SK-N-SH (cell line): ENCODE results near the gene SMYD3.

Experiments
- FOXM1 ChIP-seq: IDR thresholded peaks from 2 replicates; pipeline ENCODE4 v1.4.0; 2012; ENCODE audit warnings: low read depth, mild to moderate bottlenecking
- POLR2AphosphoS5 ChIP-seq: IDR thresholded peaks from 2 replicates; pipeline ENCODE4 v1.6.1; 2012; ENCODE audit warnings: low read depth, low read length
- RFX5 ChIP-seq: IDR thresholded peaks from 2 replicates; pipeline ENCODE4 v1.6.1; 2012; ENCODE audit warnings: mild to moderate bottlenecking, improper control_type of control experiment, low read length
- RXRA ChIP-seq: IDR thresholded peaks from 2 replicates; pipeline ENCODE4 v1.4.0; 2012; ENCODE audit warnings: low read depth, mild to moderate bottlenecking, borderline replicate concordance
- TAF1 ChIP-seq: IDR thresholded peaks from 2 replicates; pipeline ENCODE4 v1.6.1; 2012; ENCODE audit warnings: low read depth, mild to moderate bottlenecking, low read length, moderate library complexity, borderline replicate concordance
- TCF12 ChIP-seq: IDR thresholded peaks from 2 replicates; pipeline ENCODE4 v1.4.0; 2012
- TF ChIP-seq, protein P1 (sequence below): fragments of 200-600 bp; sonication (generic); IDR thresholded peaks from 2 replicates; pipeline ENCODE4 v1.6.1; 2017; ENCODE audit warnings: antibody characterized with exemption, mild to moderate bottlenecking, moderate library complexity
- TF ChIP-seq, protein P2 (sequence below): IDR thresholded peaks from 2 replicates; pipeline ENCODE4 v1.6.1; 2012; ENCODE audit warnings: mild to moderate bottlenecking, low read depth, low read length, moderate library complexity
- TF ChIP-seq, protein P3 (sequence below): fragments of 150-350 bp; IDR thresholded peaks from 2 replicates; pipeline ENCODE4 v1.6.1; 2017; ENCODE audit warnings: antibody characterized with exemption, low read length, low read depth, borderline replicate concordance
- TF ChIP-seq, protein P4 (sequence below): fragments of 150-350 bp; IDR thresholded peaks from 2 replicates; pipeline ENCODE4 v1.6.1; 2016; ENCODE audit warnings: mild to moderate bottlenecking, low read depth, low read length

DNA sequence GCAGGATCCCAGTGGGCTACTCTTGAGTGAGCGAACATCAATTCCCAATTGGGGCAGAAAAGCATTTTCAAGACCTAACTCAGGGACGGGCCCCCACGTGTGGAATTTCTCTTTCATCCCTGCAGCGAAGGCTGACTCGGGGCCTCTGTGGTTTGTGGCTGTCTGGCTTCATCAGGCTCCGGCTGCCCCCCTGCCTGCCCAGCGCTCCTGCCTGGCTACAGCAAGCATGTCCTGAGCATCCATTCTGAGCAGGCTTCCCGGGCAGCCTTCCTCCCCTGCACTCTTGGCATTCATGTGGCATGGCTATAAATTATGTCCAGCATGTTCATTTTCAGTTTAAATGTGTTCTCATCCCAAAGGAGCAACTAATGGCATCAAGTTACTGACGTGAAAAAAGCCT is 764.2 kb downstream of the SMYD3 start:
- TF ChIP-seq, protein P1, sequence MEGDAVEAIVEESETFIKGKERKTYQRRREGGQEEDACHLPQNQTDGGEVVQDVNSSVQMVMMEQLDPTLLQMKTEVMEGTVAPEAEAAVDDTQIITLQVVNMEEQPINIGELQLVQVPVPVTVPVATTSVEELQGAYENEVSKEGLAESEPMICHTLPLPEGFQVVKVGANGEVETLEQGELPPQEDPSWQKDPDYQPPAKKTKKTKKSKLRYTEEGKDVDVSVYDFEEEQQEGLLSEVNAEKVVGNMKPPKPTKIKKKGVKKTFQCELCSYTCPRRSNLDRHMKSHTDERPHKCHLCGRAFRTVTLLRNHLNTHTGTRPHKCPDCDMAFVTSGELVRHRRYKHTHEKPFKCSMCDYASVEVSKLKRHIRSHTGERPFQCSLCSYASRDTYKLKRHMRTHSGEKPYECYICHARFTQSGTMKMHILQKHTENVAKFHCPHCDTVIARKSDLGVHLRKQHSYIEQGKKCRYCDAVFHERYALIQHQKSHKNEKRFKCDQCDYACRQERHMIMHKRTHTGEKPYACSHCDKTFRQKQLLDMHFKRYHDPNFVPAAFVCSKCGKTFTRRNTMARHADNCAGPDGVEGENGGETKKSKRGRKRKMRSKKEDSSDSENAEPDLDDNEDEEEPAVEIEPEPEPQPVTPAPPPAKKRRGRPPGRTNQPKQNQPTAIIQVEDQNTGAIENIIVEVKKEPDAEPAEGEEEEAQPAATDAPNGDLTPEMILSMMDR: no peak
- TF ChIP-seq, protein P2, sequence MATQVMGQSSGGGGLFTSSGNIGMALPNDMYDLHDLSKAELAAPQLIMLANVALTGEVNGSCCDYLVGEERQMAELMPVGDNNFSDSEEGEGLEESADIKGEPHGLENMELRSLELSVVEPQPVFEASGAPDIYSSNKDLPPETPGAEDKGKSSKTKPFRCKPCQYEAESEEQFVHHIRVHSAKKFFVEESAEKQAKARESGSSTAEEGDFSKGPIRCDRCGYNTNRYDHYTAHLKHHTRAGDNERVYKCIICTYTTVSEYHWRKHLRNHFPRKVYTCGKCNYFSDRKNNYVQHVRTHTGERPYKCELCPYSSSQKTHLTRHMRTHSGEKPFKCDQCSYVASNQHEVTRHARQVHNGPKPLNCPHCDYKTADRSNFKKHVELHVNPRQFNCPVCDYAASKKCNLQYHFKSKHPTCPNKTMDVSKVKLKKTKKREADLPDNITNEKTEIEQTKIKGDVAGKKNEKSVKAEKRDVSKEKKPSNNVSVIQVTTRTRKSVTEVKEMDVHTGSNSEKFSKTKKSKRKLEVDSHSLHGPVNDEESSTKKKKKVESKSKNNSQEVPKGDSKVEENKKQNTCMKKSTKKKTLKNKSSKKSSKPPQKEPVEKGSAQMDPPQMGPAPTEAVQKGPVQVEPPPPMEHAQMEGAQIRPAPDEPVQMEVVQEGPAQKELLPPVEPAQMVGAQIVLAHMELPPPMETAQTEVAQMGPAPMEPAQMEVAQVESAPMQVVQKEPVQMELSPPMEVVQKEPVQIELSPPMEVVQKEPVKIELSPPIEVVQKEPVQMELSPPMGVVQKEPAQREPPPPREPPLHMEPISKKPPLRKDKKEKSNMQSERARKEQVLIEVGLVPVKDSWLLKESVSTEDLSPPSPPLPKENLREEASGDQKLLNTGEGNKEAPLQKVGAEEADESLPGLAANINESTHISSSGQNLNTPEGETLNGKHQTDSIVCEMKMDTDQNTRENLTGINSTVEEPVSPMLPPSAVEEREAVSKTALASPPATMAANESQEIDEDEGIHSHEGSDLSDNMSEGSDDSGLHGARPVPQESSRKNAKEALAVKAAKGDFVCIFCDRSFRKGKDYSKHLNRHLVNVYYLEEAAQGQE: no peak
- TF ChIP-seq, protein P3, sequence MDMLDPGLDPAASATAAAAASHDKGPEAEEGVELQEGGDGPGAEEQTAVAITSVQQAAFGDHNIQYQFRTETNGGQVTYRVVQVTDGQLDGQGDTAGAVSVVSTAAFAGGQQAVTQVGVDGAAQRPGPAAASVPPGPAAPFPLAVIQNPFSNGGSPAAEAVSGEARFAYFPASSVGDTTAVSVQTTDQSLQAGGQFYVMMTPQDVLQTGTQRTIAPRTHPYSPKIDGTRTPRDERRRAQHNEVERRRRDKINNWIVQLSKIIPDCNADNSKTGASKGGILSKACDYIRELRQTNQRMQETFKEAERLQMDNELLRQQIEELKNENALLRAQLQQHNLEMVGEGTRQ: no peak
- no peak for TF ChIP-seq FOXM1
- peak; percentile 38; the same call in 1 of the 2 replicates for TF ChIP-seq TCF12
- no peak for TF ChIP-seq RFX5
- no peak for TF ChIP-seq RXRA
- TF ChIP-seq, protein P4, sequence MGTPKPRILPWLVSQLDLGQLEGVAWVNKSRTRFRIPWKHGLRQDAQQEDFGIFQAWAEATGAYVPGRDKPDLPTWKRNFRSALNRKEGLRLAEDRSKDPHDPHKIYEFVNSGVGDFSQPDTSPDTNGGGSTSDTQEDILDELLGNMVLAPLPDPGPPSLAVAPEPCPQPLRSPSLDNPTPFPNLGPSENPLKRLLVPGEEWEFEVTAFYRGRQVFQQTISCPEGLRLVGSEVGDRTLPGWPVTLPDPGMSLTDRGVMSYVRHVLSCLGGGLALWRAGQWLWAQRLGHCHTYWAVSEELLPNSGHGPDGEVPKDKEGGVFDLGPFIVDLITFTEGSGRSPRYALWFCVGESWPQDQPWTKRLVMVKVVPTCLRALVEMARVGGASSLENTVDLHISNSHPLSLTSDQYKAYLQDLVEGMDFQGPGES: no peak
- no peak for TF ChIP-seq POLR2AphosphoS5
- TF ChIP-seq TAF1: no peak
